Inflammatory macrophage treated with lipopolysaccharide for 1 hour (primary cell): ENCODE measurements around the gene PRR3.

ENCODE experiments used
- DNase-seq, 2 donors: peaks; one replicate each; pipeline ENCODE4 v3.0.0-alpha.2; 2020 to 2022

Gene PRR3

DNA sequence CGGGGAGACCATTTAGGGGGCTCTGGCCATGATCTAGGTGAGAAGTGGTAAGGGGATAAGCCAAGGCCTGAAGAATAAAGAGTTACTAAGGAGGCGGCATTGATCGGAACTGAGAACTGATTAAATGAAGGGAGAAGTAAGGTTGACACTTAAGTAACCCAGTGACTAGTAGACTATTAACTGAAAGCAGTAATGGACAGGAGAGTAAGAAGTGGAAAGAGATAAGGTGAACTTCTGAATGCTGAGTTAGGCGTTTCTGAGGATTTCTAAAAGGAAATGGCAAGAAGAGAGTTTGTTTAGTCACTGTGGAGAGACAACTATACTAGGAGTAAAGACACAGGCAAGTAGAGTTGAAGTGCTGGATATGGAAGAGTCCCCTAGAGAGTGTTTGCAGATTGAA is 16.0 kb downstream of the PRR3 start:
- no peak for DNase-seq

DNA sequence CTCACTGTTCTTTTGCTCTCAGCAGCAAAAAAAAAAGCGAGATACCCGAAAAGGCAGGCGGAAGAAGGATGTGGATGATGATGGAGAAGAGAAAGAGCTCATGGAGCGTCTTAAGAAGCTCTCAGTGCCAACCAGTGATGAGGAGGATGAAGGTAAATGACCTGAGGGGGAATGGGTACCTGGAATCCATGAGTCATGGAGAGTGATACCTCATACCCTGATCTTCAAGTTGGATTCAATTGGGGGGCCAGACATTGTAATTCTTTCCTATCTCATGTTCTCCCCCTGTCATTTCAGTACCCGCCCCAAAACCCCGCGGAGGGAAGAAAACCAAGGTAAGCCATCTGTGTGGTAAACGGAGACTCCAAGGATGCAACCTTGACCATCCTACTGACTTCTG is 21.0 kb downstream of the PRR3 start:
- no peak for DNase-seq

DNA sequence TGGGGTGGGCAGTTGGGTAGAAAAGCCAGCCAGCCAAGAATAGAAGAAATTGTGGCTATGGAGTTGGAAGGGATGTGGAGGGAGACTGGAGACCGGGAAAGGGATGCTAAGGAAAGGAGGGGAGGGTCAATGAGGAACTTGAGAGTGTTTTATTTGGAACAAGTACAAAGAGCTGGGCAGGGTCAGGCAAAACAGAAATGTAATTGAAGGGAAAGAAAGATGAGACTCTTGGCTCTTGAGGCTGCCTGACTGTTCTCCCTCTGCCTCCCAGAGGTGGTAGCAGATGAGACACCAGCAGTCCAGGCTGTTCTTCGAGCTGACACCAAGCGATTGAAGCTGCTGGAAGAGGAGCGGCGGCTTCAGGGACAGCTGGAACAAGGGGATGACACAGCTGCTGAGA is 26.8 kb downstream of the PRR3 start:
- DNase-seq = no peak

DNA sequence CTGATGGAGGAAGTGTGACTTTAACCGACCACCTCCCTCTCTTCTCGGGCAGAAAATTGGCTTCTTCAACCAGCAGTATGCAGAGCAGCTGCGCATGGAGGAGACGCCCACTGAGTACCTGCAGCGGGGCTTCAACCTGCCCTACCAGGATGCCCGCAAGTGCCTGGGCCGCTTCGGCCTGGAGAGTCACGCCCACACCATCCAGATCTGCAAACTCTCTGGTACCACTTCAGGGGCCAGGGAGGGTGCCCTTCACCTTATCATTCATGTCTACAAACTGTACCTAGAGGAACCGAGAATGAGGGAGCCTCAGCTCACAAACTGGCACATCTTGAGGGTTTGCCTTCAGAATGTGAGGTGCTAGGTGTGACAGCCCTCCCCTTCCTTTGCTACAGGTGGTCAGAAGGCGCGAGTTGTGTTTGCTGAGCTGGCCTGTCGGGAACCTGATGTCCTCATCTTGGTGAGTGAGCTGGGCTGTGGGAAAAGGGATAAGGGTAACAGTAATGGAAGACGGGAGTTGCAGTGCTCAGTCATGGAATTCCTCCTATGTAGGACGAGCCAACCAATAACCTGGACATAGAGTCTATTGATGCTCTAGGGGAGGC is 32.8 kb downstream of the PRR3 start:
- DNase-seq = no peak

DNA sequence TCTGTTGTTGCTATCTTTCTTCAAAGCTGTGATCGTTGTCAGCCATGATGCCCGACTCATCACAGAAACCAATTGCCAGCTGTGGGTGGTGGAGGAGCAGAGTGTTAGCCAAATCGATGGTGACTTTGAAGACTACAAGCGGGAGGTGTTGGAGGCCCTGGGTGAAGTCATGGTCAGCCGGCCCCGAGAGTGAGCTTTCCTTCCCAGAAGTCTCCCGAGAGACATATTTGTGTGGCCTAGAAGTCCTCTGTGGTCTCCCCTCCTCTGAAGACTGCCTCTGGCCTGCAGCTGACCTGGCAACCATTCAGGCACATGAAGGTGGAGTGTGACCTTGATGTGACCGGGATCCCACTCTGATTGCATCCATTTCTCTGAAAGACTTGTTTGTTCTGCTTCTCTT is 33.4 kb downstream of the PRR3 start:
- no peak for DNase-seq

DNA sequence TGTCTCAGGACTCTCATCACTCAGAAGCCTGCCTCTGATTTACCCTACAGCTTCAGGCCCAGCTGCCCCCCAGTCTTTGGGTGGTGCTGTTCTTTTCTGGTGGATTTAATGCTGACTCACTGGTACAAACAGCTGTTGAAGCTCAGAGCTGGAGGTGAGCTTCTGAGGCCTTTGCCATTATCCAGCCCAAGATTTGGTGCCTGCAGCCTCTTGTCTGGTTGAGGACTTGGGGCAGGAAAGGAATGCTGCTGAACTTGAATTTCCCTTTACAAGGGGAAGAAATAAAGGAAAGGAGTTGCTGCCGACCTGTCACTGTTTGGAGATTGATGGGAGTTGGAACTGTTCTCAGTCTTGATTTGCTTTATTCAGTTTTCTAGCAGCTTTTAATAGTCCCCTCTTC is 33.9 kb downstream of the PRR3 start:
- DNase-seq = no peak

DNA sequence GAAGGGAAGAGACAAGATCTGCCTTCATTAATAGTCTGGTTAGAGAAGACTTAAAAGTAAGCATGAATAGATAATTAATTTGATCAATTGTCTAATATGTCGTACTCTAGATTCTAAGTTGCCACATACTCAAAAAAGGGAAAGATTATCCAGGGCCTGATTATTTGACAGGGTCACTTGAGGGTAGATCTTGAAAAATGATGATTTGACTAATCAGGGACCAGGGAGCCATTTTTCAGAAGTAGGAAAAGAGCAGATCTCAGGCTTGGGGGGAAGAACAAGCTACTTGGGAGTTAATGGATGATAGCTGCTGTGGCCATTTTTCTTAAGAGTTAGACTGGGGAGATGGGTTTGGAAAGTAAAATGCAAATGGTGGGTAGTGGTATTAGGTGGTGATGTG is 35.2 kb downstream of the PRR3 start:
- no peak for DNase-seq

DNA sequence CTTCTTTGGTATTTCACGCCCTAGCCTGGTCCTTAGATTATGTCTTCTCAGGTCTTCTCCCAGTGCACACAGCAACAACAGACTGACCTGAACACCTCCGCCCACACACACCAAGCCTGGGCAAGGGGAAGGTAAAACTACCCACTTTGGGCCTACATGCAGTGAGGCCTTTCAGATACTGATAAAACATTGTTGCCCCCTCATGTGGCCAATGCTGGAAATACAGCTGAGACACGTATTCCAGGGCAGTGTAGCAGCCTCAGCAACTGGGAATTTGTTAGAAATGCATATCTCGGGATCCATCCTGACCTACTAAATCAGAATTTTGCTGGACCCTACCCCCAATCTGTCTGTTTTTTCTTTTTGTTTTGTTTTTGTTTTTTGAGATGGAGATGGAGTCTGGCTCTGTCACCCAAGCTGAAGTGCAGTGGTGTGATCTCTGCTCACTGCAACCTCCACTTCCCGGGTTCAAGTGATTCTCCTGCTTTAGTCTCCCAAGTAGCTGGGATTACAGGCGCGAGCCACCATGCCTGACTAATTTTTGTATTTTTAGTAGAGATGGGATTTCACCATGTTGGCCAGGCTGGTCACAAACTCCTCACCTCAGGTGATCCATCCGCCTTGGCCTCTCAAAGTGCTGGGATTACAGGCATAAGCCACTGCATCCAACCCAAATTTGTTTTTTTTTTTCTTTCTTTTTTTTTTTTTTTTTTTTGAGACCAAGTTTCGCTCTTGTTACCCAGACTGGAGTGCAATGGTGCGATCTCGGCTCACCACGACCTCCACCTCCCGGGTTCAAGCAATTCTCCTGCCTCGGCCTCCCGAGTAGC is 40.4 kb downstream of the PRR3 start:
- peak; percentile 65 to 97 for DNase-seq

DNA sequence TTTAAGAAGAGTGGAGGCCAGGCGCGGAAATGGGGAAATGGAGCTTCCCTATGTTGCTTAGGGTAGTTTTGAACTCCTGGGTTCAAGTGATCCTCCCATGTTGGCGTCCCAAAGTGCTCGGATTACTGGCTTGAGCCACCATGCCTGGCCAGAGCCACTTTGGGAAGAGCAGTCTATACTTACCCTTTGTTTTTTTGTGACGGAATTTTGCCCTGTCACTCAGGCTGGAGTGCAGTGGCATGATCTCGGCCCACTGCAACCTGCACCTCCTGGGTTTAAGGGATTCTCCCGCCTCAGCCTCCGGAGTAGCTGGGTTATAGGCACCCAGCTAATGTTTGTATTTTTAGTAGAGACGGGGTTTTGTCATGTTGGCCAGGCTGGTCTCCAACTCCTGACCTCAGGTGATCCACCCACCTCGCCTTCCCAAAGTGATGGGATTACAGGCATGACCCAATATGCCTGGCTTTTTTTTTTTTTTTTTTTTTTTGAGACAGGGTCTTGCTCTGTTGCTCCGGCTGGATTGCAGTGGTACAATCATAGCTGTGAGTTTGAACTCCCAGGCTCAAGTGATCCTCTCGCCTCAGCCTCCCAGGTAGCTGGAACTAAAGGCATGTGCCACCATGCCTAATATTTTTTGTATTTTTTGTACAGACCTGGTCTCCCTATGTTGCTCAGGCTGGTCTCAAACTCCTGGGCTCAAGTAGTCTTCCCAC is 42.0 kb downstream of the PRR3 start:
- DNase-seq = no peak

DNA sequence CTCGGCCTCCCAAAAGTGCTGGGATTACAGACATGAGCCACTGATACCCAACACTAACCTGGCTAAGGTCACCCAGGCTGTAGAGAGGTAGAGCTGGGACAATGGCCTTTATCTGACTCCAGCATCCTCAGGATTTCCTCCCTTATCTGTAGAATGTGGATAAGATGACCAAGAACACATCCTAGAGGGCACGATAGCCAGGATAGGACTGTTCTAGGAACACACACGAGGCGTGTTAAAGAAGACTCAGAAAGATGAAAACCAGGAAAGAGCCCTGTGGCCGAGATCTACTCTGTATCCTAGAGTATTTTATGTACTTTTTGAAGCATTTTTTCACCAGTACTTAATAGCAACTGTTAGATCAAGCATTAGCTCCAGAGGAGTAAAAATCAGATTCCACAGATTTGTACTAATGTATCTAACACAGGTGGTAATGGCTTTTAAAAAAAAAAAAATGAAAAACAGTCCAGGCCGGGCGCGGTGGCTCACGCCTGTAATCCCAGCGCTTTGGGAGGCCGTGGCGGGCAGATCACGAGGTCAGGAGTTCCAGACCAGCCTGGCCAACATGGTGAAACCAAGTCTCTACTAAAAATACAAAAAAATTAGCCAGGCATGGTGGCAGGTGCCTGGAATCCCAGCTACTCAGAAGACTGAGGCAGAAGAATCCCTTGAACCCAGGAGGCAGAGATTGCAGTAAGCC is 42.7 kb downstream of the PRR3 start:
- DNase-seq = no peak

DNA sequence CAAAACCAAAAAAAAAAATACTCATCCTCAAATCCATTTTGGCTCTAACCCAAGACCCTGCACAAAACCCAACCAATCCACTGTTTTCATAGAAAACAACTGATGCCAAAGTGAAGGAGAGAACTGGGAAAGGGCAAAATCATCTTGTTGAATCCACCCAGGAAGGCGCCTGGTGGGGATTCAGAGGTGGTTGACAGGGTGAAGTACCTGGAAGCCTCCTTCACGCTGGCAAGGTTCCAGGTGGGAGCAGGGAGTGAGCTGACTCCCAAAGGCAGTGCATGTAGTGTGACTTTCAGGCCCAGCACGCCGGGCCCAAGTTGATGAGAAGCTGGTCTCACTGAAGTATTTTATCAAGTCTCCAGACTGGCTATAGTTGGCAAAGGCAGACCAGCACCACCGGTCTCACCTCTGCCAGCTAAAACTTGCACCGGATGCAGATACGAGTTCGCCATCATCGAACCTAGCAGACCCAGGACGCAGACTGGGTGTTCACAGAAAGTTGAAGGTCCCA is 43.4 kb downstream of the PRR3 start:
- no peak for DNase-seq

DNA sequence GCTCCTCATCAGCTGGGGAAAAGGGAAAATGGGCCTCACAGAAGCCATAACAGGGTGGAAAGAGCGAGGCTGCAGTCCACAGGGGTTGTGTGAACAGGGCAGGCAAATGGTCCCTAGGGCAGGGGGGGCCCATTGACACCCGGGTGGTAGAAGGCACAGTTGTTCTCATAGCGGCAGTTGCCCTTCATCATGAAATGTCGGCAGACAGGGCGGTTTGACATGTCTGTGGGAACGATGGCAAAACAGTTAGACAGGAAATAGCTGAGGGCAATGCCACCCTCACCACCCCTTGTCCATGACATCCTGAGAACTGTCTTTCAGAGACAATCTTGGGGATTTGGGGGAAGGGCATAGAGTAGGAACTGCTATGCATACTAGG is 44.3 kb downstream of the PRR3 start:
- no peak for DNase-seq

DNA sequence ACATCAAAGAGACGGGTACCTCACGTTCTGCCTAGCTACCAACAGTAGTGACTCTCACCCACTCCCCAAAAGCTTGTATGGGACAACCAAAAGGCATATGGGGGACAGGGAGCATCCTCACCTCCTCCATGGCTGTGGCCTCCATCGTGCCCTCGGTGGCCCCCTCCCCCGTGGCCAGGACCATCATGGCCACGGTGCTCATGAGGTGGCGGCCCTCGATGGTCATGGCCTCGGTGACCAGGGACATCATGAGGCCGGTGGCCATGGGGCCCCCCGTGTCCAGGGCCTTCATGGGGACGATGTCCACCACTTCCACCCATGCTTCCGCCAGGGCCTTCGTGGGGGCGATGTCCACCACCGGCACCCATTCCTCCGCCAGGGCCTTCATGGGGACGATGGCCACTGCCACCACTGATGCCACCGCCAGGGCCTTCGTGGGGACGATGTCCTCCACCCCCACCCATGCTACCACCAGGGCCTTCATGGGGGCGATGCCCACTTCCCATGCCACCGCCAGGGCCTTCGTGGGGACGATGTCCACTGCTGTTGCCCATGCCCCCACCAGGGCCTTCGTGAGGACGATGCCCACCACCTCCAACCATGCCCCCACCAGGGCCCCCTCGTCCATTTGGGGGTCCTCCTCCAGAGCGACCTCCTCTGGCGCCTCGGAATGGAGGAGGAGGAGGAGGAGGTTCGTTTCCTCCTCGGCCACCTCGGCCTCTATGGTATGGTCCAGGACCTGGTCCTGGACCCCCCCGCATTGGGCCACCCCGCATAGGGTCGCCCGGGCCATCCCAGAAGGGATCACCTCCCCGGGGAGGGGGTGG is 44.9 kb downstream of the PRR3 start:
- no peak for DNase-seq

DNA sequence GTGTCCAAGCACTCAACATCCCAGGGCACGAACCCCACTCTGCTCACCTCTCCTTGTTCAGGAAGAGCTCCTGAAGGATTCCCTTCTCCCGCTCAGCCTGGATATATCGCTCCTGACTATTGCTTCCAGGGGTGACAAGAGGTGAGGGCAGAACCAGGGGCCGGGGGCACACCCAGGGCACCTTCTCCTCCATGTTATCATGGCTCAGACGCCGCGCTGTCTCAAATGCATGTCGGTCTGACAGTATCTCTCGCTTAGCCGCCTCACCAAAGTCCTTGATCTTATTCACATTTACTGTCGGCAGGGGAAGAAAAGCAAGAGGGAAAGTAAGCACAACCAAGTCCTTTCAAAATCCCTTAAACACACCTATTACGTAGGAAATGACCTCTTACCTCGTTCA is 46.9 kb downstream of the PRR3 start:
- no peak for DNase-seq

DNA sequence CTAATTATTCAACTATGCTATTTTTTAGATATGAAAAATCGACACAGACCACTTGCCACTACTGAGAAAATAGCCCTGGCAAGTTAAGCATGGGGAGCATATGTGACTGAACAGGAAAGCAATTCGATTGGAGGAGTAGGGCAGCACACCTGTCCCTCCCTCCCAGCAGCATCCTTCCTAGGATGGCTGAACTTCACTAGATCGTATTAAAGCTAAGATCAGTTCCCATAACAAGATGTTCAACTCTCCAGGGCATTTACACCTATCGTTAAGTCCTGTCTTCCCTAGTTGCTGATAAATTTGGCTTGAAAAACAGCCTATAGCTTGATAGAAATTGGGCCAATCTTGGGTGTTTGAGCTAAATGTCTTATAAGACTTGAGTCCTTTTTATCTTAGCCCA is 53.0 kb downstream of the PRR3 start:
- no peak for DNase-seq

DNA sequence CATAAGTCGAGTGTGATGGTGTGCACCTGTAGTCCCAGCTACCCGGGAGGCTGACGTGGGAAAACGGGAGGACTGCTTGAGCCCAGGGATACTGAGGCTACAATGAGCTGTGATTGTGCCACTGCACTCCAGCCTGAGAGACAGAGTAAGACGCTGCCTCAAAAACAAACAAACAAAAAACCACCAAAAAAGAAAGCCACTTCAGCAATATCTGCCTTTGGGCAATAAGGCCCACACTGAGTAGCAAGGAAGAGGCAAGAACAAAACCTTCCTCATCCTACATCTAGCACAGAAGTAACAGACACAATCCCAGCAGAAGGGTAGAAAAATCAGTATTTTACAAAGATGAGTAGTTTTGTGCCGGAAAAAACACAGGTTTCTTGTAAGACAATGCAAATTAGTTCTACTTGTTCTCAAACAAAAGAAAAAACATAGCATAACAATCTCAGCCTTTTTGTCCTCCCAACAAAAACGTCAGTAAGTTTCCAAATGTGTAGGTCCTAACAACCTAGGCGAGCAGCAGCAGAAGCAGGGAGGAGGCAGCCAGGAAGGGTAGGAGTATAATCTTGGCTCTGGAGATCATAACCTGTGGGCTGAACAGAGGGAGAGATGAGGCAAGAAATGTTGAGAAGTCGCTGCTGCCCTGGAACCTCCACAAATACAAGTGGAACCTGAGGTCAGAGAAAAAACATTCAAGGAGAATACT is 54.2 kb downstream of the PRR3 start:
- DNase-seq = no peak

DNA sequence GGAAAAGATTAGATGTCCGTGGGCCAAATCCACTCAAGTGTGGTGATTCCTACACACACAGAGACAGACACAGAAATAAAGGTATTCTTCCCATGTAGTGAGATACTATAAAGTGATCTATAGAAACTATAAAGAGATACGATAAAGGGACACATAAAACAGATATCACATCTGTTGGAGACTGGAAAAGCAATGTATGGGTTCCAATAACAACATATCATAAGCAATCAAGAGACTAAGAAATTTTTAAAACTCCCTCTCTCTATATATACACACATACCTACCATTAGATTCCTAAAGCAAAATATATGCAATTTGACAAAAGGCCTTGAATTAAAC is 54.7 kb downstream of the PRR3 start:
- DNase-seq = no peak

DNA sequence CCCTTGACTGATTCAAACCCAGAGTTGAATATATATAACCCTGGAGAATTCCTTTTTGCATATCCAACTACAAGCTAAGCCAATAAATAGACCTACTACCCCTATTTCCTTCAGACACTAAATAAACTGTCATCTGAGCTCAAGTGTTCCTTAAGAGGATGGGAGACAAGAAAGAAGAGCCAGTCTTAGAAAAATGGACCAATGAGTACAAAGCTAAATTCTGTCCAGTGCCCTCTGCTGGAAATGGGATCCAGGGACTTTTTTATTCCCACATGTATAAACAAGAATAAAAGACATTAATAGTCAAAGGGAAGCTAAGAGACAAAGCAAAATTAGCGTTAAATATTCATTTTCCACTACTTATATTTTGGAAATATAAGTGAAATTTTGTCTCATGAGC is 55.1 kb downstream of the PRR3 start:
- DNase-seq = no peak

DNA sequence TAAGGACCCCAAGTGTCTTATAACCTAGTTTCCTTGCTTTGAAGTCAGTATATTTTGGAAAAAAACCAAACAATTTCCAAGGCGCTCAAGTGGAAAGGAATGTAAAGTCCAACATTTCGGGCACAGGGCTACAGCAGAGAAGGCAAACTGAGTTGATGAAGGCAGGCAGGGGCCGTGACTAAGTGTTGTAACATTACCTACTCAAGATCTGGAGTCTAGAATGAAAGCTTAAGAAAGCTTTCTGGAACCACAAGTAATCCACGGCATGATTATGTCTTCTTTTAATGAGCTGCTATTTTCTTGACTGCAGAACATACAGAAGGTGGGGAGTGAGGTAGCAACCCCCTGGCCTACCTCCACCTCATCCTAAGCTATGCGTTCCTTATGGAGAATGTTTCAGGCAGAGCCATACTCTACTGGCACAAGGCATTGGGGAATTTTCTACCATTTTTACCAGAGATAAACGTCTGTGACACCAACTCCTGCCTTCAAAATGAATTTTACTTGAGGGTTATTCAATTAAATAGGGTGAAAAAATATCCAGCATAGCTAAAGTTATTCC is 55.7 kb downstream of the PRR3 start:
- no peak for DNase-seq
